Measurements from ENCODE around the gene FAM13A.

GRCh38 chr4:88940506-88940905 lies 116.5 kb downstream of the FAM13A start:
- TF ChIP-seq CTCF (IDR thresholded peaks at IDR 0.05) (no peak), POLR2A (IDR thresholded peaks at IDR 0.05) (no peak)

Measured in heart left ventricle (tissue), 13 donors.